Liver (tissue), 3 donors: ENCODE data around the gene HGF.

ENCODE experiments used
- ATF3 ChIP-seq: IDR thresholded peaks from 2 replicates; pipeline ENCODE4 v1.6.1; 2016; ENCODE audit warnings: antibody characterized with exemption
- CTCF ChIP-seq: fragments of 150-350 bp; IDR thresholded peaks from 2 replicates; pipeline ENCODE4 v1.5.1; 2017; ENCODE audit warnings: improper control_type of control experiment, low read depth, low read length; ENCODE audit not compliant: missing input control
- GABPA ChIP-seq, 2 donors: IDR thresholded peaks in 1 of 2; conservative IDR thresholded peaks in 1 of 2; 2 replicates each; pipeline ENCODE4 v1.6.1; 2016; ENCODE audit warnings: antibody characterized with exemption in 2 of 2, mild to moderate bottlenecking in 1 of 2, moderate library complexity in 1 of 2
- MAX ChIP-seq: IDR thresholded peaks from 2 replicates; pipeline ENCODE4 v1.6.1; 2016; ENCODE audit warnings: antibody characterized with exemption
- RAD21 ChIP-seq, 2 donors: IDR thresholded peaks; 2 replicates each; pipeline ENCODE4 v1.6.1; 2016; ENCODE audit warnings: antibody characterized with exemption in 2 of 2, mild to moderate bottlenecking in 2 of 2
- RXRA ChIP-seq, 2 donors: IDR thresholded peaks; 2 replicates each; pipeline ENCODE4 v1.6.1; 2017 to 2018; ENCODE audit warnings: antibody characterized with exemption in 2 of 2, mild to moderate bottlenecking in 1 of 2
- SP1 ChIP-seq: IDR thresholded peaks from 2 replicates; pipeline ENCODE4 v1.6.1; 2018; ENCODE audit warnings: antibody characterized with exemption, mild to moderate bottlenecking
- YY1 ChIP-seq: IDR thresholded peaks from 2 replicates; pipeline ENCODE4 v1.6.1; 2016; ENCODE audit warnings: antibody characterized with exemption, mild to moderate bottlenecking
- donor health status: healthy.
- donor health status: healthy.

GRCh38 chr7:81688622-81689411 is 81.0 kb downstream of the HGF start:
- TF ChIP-seq CTCF (no peak), YY1 (no peak), GABPA (IDR thresholded peaks at IDR 0.05 in 1 of 2, conservative IDR thresholded peaks at IDR 0.05 in 1 of 2) (no peak), MAX (no peak), RXRA (IDR thresholded peaks at IDR 0.05) (no peak), RAD21 (IDR thresholded peaks at IDR 0.05) (no peak), ATF3 (no peak), SP1 (no peak)
